Gastrocnemius medialis (tissue), 4 donors: ENCODE results near the gene TSPYL6. TPM values are rescaled to one million over a fixed set of nuclear protein-coding genes. Genes with fewer than 3 reads are reported as not detected.

Experiments used
- ATAC-seq, 2 donors: fragments of 150-250 bp; one replicate each; pipeline ENCODE4 v1.9.1; 2016
- DNase-seq, 2 donors: peaks; one replicate each; pipeline ENCODE4 v3.0.0-alpha.2; 2019
- H3K27ac ChIP-seq, 4 donors: fragments of 200-600 bp; sonication (generic); 1 replicate in 1 of 4; 2 replicates in 3 of 4; pipeline ENCODE4 v1.5.1; 2016 to 2018; ENCODE audit warnings: mild to moderate bottlenecking in 2 of 4, moderate library complexity in 1 of 4
- H3K27me3 ChIP-seq, 3 donors: fragments of 200-600 bp; sonication (generic) in 2 of 3; 1 replicate in 1 of 3; 2 replicates in 2 of 3; pipeline versions ENCODE4 v1.5.1 to v1.6.0; 2016 to 2019; ENCODE audit warnings: mild to moderate bottlenecking in 1 of 3, moderate library complexity in 1 of 3
- H3K36me3 ChIP-seq, 2 donors: fragments of 200-600 bp; sonication (generic) in 1 of 2; one replicate each; pipeline ENCODE4 v1.5.1; 2017 to 2018
- H3K4me1 ChIP-seq, 2 donors: fragments of 200-600 bp; sonication (generic) in 1 of 2; one replicate each; pipeline ENCODE4 v1.5.1; 2016 to 2017; ENCODE audit warnings: mild to moderate bottlenecking in 2 of 2
- H3K4me3 ChIP-seq, 4 donors: fragments of 200-600 bp; sonication (generic) in 3 of 4; 1 replicate in 1 of 4; 2 replicates in 3 of 4; pipeline ENCODE4 v1.5.1; 2016 to 2019; ENCODE audit warnings: mild to moderate bottlenecking in 2 of 4
- H3K9me3 ChIP-seq, 3 donors: fragments of 200-600 bp; sonication (generic) in 2 of 3; 1 replicate in 1 of 3; 2 replicates in 2 of 3; pipeline ENCODE4 v1.5.1; 2016 to 2019
- CTCF ChIP-seq, 5 experiments: fragments of 450-650 bp in 3 of 5; fragments of 200-600 bp in 2 of 5; sonication (generic) in 2 of 5; IDR thresholded peaks in 4 of 5; conservative IDR thresholded peaks in 1 of 5; 1 replicate in 4 of 5; 2 replicates in 1 of 5; pipeline ENCODE4 v1.5.1; 2016 to 2019; ENCODE audit warnings: antibody characterized with exemption in 5 of 5, mild to moderate bottlenecking in 3 of 5, moderate library complexity in 3 of 5
- POLR2A ChIP-seq, 2 donors: fragments of 450-650 bp; IDR thresholded peaks; one replicate each; pipeline ENCODE4 v1.6.1; 2017; ENCODE audit warnings: antibody characterized with exemption in 2 of 2, mild to moderate bottlenecking in 2 of 2, moderate library complexity in 2 of 2
- in situ Hi-C, 4 donors: fragments of 200-750 bp; cut with MboI; loops; one replicate each; pipeline versions ENCODE4 v1.15.0 to v1.8.0; 2017; ENCODE audit warnings: low sequenced_read_pairs in 4 of 4
- intact Hi-C: fragments of 100-400 bp; cut with DNase I; formaldehyde crosslinking; loops from one replicate; pipeline ENCODE4 v1.15.1; 2023; ENCODE audit warnings: low total_unique reads
- total RNA-seq, 4 donors: library from RNA; depleted of rRNA; stranded (reverse); fragments of >200 nt; gene quantifications; one replicate each; pipeline versions ENCODE4 v1.1.0 to v1.2.3, GENCODE V29; 2016

TSPYL6 gene
- total RNA-seq, 4 donors from 2014 or later = not detected

- intact Hi-C loops = no loop called here
- H3K27ac ChIP-seq = no peak overlapping the region
- H3K4me3 ChIP-seq = no peak overlapping the region
- ATAC-seq (no peak), DNase-seq (no peak)
- H3K27me3 ChIP-seq = no peaks in the 10 kb centered on the region
- in situ Hi-C loops = no loop called here
- TF ChIP-seq CTCF (IDR thresholded peaks at IDR 0.05 in 4 of 5, conservative IDR thresholded peaks at IDR 0.05 in 1 of 5) (no peak), POLR2A (IDR thresholded peaks at IDR 0.05) (no peak)
- peaks cover 22 to 37% of the 10 kb centered on the region in 2 donors for H3K4me1 ChIP-seq
- H3K36me3 ChIP-seq = no peaks in the 10 kb centered on the region
- no peaks in the 10 kb centered on the region for H3K9me3 ChIP-seq
Measured at GRCh38 chr2:54227798-54228197, 28.2 kb downstream of the TSPYL6 start.

GRCh38 chr2:54226260-54226659 lies 29.8 kb downstream of the TSPYL6 start:
- H3K36me3 ChIP-seq = no peaks in the 10 kb centered on the region
- no peak overlapping the region for H3K27ac ChIP-seq
- in situ Hi-C loops = no loop called here

GRCh38 chr2:54224997-54225396 lies 31.0 kb downstream of the TSPYL6 start:
- peaks cover 22 to 37% of the 10 kb centered on the region in 2 donors for H3K4me1 ChIP-seq
- DNase-seq = no peak
- no peak overlapping the region for H3K4me3 ChIP-seq
- in situ Hi-C loops = loop anchor here in 1 of 4 donors (25.0 kb wide), 1 partner anchor 287 kb away; no protein-coding TSS in a partner anchor
- TF ChIP-seq POLR2A (IDR thresholded peaks at IDR 0.05) (no peak), CTCF (IDR thresholded peaks at IDR 0.05 in 4 of 5, conservative IDR thresholded peaks at IDR 0.05 in 1 of 5) (no peak)
- H3K27ac ChIP-seq = no peak overlapping the region
- ATAC-seq = no peak
- intact Hi-C loops = no loop called here
- H3K27me3 ChIP-seq = no peaks in the 10 kb centered on the region
- no peaks in the 10 kb centered on the region for H3K9me3 ChIP-seq
- no peaks in the 10 kb centered on the region for H3K36me3 ChIP-seq

More at GRCh38 chr2:54226260-54226659, 29.8 kb downstream of the TSPYL6 start:
- intact Hi-C loops = no loop called here
- Histone ChIP-seq H3K4me1 (peaks cover 22 to 37% of the 10 kb centered on the region in 2 donors), H3K4me3 (no peak overlapping the region), H3K9me3 (no peaks in the 10 kb centered on the region), H3K27me3 (no peaks in the 10 kb centered on the region)
- ATAC-seq (no peak), DNase-seq (no peak)
- TF ChIP-seq CTCF (IDR thresholded peaks at IDR 0.05 in 4 of 5, conservative IDR thresholded peaks at IDR 0.05 in 1 of 5) (no peak), POLR2A (IDR thresholded peaks at IDR 0.05) (no peak)

- TF ChIP-seq POLR2A (IDR thresholded peaks at IDR 0.05) (no peak), CTCF (IDR thresholded peaks at IDR 0.05 in 4 of 5, conservative IDR thresholded peaks at IDR 0.05 in 1 of 5) (no peak)
- H3K27me3 ChIP-seq = no peaks in the 10 kb centered on the region
- in situ Hi-C loops (loop anchor here in 1 of 4 donors (25.0 kb wide), 1 partner anchor 299 kb away; no protein-coding TSS in a partner anchor), intact Hi-C loops (no loop called here)
- no peaks in the 10 kb centered on the region for H3K36me3 ChIP-seq
- no peak overlapping the region for H3K4me3 ChIP-seq
- no peaks in the 10 kb centered on the region for H3K9me3 ChIP-seq
- no peak overlapping the region for H3K27ac ChIP-seq
- peaks cover 7 to 10% of the 10 kb centered on the region in 2 donors for H3K4me1 ChIP-seq
- no peak for DNase-seq
- no peak for ATAC-seq
Measured at GRCh38 chr2:54213082-54213481, 42.9 kb downstream of the TSPYL6 start.

GRCh38 chr2:54212456-54212855 lies 43.6 kb downstream of the TSPYL6 start:
- in situ Hi-C loops = loop anchor here in 1 of 4 donors (25.0 kb wide), 1 partner anchor 300 kb away; no protein-coding TSS in a partner anchor
- intact Hi-C loops = no loop called here
- DNase-seq (no peak), ATAC-seq (peak; percentile 69 to 75)
- H3K4me1 ChIP-seq = peaks cover 13 to 17% of the 10 kb centered on the region in 2 donors
- H3K4me3 ChIP-seq = no peak overlapping the region
- TF ChIP-seq CTCF (IDR thresholded peaks at IDR 0.05 in 4 of 5, conservative IDR thresholded peaks at IDR 0.05 in 1 of 5) = no peak
- TF ChIP-seq POLR2A (IDR thresholded peaks at IDR 0.05) = no peak
- H3K9me3 ChIP-seq = no peaks in the 10 kb centered on the region
- no peaks in the 10 kb centered on the region for H3K27me3 ChIP-seq
- H3K36me3 ChIP-seq = no peaks in the 10 kb centered on the region
- H3K27ac ChIP-seq = peak overlapping the region in 1 of 4 donors; percentile 30
